SH-SY5Y (cell line): Measurements from ENCODE around the gene MOV10.

Experiments used
- GATA2 ChIP-seq: IDR thresholded peaks from 2 replicates; pipeline ENCODE4 v1.6.1; 2011; ENCODE audit warnings: mild to moderate bottlenecking, low read depth, low read length
- GATA3 ChIP-seq: IDR thresholded peaks from 2 replicates; pipeline ENCODE4 v1.6.1; 2011; ENCODE audit warnings: low read depth, mild to moderate bottlenecking, low read length, moderate library complexity

DNA sequence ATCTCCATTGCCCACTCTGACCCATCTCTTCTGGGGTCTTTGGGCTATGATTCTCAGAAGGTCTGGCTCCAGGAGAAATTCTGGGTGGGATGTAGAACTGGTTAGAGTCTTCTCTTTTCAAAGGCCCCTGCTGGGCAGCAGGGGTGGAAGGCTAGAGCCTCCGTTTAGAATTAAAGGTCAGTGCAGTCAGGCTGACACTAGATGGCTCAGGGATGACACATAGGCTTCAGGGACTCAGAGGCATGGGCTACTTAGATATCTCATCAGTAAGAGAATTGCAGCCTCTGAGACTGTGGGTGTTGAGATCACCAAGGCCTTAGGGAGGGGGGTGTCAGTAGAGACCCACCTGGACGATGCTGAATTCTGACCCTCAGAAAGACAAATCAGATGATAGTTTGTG is 53.3 kb downstream of the MOV10 start:
- no peak for TF ChIP-seq GATA2
- no peak for TF ChIP-seq GATA3
